ENCODE results near the gene STX8.

Gene STX8

GRCh38 chr17:9330141-9330540, 245.5 kb downstream of the STX8 start:
- no peak for DNase-seq (ENCODE audit: low read depth)
- no peak overlapping the region for H3K4me3 ChIP-seq (ENCODE audit: low read length)
- TF ChIP-seq, protein P1, sequence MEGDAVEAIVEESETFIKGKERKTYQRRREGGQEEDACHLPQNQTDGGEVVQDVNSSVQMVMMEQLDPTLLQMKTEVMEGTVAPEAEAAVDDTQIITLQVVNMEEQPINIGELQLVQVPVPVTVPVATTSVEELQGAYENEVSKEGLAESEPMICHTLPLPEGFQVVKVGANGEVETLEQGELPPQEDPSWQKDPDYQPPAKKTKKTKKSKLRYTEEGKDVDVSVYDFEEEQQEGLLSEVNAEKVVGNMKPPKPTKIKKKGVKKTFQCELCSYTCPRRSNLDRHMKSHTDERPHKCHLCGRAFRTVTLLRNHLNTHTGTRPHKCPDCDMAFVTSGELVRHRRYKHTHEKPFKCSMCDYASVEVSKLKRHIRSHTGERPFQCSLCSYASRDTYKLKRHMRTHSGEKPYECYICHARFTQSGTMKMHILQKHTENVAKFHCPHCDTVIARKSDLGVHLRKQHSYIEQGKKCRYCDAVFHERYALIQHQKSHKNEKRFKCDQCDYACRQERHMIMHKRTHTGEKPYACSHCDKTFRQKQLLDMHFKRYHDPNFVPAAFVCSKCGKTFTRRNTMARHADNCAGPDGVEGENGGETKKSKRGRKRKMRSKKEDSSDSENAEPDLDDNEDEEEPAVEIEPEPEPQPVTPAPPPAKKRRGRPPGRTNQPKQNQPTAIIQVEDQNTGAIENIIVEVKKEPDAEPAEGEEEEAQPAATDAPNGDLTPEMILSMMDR (conservative IDR thresholded peaks at IDR 0.05; ENCODE audit: low read depth, low read length): no peak

GRCh38 chr17:9329251-9329921, 246.2 kb downstream of the STX8 start:
- no peak for DNase-seq (ENCODE audit: low read depth)
- H3K4me3 ChIP-seq (ENCODE audit: low read length): no peak overlapping the region
- TF ChIP-seq, protein P1 (conservative IDR thresholded peaks at IDR 0.05; ENCODE audit: low read depth, low read length): no peak

DNA sequence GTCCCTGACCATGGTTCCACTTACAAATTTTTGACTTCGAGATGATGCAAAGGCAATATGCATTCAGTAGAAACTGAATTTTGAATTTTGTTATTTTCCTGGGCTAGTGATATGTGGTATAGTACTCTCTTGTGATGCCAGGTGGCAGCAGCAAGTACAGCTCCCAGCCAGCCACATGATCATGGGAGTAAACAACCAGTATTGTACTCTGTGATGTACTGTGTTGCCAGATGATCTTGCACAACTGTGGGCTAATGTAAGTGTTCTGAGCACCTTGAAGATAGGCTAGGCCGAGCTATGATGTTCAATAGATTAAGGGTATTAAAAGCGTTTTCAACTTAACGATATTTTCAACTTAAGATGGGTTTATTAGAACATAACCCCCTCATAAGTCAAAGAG, 250.8 kb downstream of the STX8 start:
- TF ChIP-seq, protein P1 (conservative IDR thresholded peaks at IDR 0.05; ENCODE audit: low read depth, low read length): no peak
- DNase-seq (ENCODE audit: low read depth): no peak

GRCh38 chr17:9322326-9322725, 253.3 kb downstream of the STX8 start:
- DNase-seq (ENCODE audit: low read depth): no peak
- TF ChIP-seq, protein P1 (conservative IDR thresholded peaks at IDR 0.05; ENCODE audit: low read depth, low read length): peak; percentile 9
- no peak overlapping the region for H3K4me3 ChIP-seq (ENCODE audit: low read length)

More for the DNA sequence above, 250.8 kb downstream of the STX8 start:
- H3K4me3 ChIP-seq (ENCODE audit: low read length): no peak overlapping the region

- no peak overlapping the region for H3K4me3 ChIP-seq (ENCODE audit: low read length)
- DNase-seq (ENCODE audit: low read depth): no peak
- TF ChIP-seq, protein P1 (conservative IDR thresholded peaks at IDR 0.05; ENCODE audit: low read depth, low read length): no peak
Observed at GRCh38 chr17:9321890-9322289, 253.7 kb downstream of the STX8 start.

DNA sequence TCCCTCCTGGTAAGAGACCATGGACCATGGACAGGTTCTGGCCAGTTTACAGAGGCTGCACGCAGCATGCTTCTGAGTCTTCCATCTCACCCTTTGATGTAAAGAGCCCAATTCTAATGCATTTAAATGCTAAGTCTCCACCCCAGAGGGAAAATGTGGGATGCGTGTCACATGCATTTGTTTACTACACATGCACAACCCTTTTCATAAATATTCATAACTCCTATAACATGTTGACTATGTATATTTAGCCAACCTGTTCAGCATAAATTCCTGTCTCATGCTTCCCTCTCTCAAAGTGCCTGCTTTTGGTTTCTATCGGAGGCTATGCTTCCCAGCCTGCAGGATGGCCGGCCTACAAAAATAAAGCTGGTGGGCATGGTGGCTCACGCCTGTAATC, 260.3 kb downstream of the STX8 start:
- DNase-seq (ENCODE audit: low read depth): no peak
- TF ChIP-seq, protein P1 (conservative IDR thresholded peaks at IDR 0.05; ENCODE audit: low read depth, low read length): no peak
- no peak overlapping the region for H3K4me3 ChIP-seq (ENCODE audit: low read length)

DNA sequence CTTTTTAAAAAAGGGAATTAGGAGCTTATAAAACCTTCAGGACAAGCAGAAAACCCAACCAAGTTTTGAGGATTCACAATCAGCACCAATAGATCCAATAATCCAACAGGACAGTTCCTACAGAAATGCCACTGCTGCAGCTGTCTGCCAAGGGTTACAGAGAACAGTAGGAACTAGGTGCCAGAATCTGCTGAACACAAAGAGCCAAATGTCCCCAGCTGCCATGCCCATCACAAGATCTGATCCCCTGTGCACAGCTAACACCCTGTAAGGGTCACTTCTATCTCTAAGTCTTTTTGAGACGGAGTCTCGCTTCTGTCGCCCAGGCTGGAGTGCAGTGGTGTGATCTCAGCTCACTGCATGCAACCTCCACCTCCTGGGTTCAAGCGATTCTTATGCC, 262.3 kb downstream of the STX8 start:
- no peak for DNase-seq (ENCODE audit: low read depth)
- TF ChIP-seq, protein P1 (conservative IDR thresholded peaks at IDR 0.05; ENCODE audit: low read depth, low read length): no peak

More for the DNA sequence above, 262.3 kb downstream of the STX8 start:
- H3K4me3 ChIP-seq (ENCODE audit: low read length): no peak overlapping the region
